Measurements from ENCODE around the gene RELT. TPM values are rescaled to one million over a fixed set of nuclear protein-coding genes. Genes with fewer than 3 reads are reported as not detected.

The RELT gene
- total RNA-seq, 4 donors from 2014 or later, result 2.4 to 6.0 (median 2.5) TPM

- 74 to 78% methylated on average over 1 of the region's 1 CpG for WGBS, 2 donors
Observed at GRCh38 chr11:73402834-73403185, 26.6 kb downstream of the RELT start.

DNA sequence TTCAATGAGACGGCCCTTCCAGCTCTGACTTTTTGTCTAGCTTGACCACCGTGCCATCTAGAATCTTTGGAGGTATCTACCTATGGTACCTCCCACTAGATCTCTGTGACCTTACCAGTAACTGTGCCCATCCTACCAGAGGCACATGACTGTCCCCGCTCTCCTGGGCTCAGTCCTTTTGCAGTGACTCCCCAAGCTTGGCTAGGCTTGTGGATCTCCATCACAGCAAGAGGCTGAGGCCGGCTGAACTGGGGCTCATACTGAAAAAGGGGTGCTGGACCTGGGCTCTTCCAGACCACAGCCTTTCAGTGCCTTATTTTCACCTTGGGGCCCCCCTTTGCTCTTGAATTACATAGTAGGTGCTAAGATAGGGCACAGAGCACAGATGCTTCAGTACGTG, 27.3 kb downstream of the RELT start:
- H3K27me3 ChIP-seq, result no peaks in the 10 kb centered on the region
- 85 to 88% methylated on average over 5 of the region's 5 CpGs for WGBS, 2 donors
- H3K9me3 ChIP-seq, result no peaks in the 10 kb centered on the region
- H3K36me3 ChIP-seq, result peaks cover 0 to 49% (median 0%) of the 10 kb centered on the region in 3 donors
- H3K4me1 ChIP-seq, result peaks cover 0 to 36% (median 1%) of the 10 kb centered on the region in 4 donors
- DNase-seq (ENCODE audit: low spot score in 2 of 2), result no peak
- no peak for TF ChIP-seq POLR2A (IDR thresholded peaks at IDR 0.05)
- TF ChIP-seq EP300 (IDR thresholded peaks at IDR 0.05), result no peak
- TF ChIP-seq, protein P1, sequence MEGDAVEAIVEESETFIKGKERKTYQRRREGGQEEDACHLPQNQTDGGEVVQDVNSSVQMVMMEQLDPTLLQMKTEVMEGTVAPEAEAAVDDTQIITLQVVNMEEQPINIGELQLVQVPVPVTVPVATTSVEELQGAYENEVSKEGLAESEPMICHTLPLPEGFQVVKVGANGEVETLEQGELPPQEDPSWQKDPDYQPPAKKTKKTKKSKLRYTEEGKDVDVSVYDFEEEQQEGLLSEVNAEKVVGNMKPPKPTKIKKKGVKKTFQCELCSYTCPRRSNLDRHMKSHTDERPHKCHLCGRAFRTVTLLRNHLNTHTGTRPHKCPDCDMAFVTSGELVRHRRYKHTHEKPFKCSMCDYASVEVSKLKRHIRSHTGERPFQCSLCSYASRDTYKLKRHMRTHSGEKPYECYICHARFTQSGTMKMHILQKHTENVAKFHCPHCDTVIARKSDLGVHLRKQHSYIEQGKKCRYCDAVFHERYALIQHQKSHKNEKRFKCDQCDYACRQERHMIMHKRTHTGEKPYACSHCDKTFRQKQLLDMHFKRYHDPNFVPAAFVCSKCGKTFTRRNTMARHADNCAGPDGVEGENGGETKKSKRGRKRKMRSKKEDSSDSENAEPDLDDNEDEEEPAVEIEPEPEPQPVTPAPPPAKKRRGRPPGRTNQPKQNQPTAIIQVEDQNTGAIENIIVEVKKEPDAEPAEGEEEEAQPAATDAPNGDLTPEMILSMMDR (IDR thresholded peaks at IDR 0.05), result no peak
- H3K27ac ChIP-seq, result peak overlapping the region in 1 of 4 donors; percentile 42
- no peak overlapping the region for H3K4me3 ChIP-seq

More at GRCh38 chr11:73402834-73403185, 26.6 kb downstream of the RELT start:
- H3K9me3 ChIP-seq, result no peaks in the 10 kb centered on the region
- no peak overlapping the region for H3K4me3 ChIP-seq
- peaks cover 0 to 42% (median 0%) of the 10 kb centered on the region in 3 donors for H3K36me3 ChIP-seq
- no peaks in the 10 kb centered on the region for H3K27me3 ChIP-seq
- peaks cover 0 to 39% (median 1%) of the 10 kb centered on the region in 4 donors for H3K4me1 ChIP-seq
- no peak overlapping the region for H3K27ac ChIP-seq
- TF ChIP-seq POLR2A (IDR thresholded peaks at IDR 0.05), result no peak
- TF ChIP-seq, protein P1 (IDR thresholded peaks at IDR 0.05), result peak in 1 of 5 experiments; percentile 7
- TF ChIP-seq EP300 (IDR thresholded peaks at IDR 0.05), result no peak
- no peak for DNase-seq (ENCODE audit: low spot score in 2 of 2)

GRCh38 chr11:73404048-73404447, 27.8 kb downstream of the RELT start:
- H3K36me3 ChIP-seq, result peaks cover 0 to 54% (median 0%) of the 10 kb centered on the region in 3 donors
- peak overlapping the region in 1 of 4 donors; percentile 42 for H3K27ac ChIP-seq
- no peak overlapping the region for H3K4me3 ChIP-seq
- no peaks in the 10 kb centered on the region for H3K27me3 ChIP-seq
- peak; percentile 71 to 82 for DNase-seq (ENCODE audit: low spot score in 2 of 2)
- no peaks in the 10 kb centered on the region for H3K9me3 ChIP-seq
- peaks cover 0 to 31% (median 1%) of the 10 kb centered on the region in 4 donors for H3K4me1 ChIP-seq
- WGBS, 2 donors, result 36 to 37% methylated on average over 4 of the region's 4 CpGs
- TF ChIP-seq EP300 (IDR thresholded peaks at IDR 0.05), result no peak
- TF ChIP-seq, protein P1 (IDR thresholded peaks at IDR 0.05), result peak; percentile 46 to 84 (median 74)

DNA sequence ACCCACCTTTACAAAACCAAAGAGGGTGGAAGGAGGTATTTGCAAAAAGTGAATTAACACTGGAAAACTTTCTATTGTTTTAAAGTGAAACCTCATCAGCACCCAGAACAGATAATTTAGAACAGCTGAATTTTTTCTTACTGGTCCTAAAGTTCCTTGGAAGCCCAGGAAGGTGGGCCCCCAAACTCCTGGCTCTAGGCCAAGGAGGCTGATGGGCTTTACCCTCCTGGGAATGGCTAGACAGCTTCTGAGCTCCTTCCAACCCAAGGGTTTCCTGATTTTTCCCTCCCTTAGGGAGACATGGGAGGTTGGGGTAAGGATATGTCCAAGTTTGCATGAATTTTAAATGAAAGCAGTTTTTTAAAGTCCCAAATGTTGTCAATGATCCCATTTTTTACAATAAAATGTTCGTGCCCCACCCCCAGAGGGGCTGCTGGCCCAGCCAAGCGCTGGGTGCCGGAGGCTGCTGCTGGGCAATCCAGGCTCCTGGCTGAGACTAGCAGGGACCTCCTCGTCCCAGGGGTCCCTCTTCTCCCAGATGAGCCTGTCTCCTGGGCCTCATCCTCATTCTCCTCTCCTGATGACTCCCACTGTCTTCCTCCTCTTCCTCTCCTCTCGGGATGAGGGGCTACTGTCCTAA, 28.4 kb downstream of the RELT start:
- no peak overlapping the region for H3K4me3 ChIP-seq
- no peaks in the 10 kb centered on the region for H3K9me3 ChIP-seq
- 71 to 80% methylated on average over 5 of the region's 5 CpGs for WGBS, 2 donors
- peaks cover 0 to 25% (median 0%) of the 10 kb centered on the region in 4 donors for H3K4me1 ChIP-seq
- DNase-seq (ENCODE audit: low spot score in 2 of 2), result no peak
- peaks cover 0 to 60% (median 0%) of the 10 kb centered on the region in 3 donors for H3K36me3 ChIP-seq
- TF ChIP-seq, protein P1 (IDR thresholded peaks at IDR 0.05), result no peak
- TF ChIP-seq EP300 (IDR thresholded peaks at IDR 0.05), result no peak
- no peak for TF ChIP-seq POLR2A (IDR thresholded peaks at IDR 0.05)
- H3K27ac ChIP-seq, result no peak overlapping the region
- H3K27me3 ChIP-seq, result no peaks in the 10 kb centered on the region

DNA sequence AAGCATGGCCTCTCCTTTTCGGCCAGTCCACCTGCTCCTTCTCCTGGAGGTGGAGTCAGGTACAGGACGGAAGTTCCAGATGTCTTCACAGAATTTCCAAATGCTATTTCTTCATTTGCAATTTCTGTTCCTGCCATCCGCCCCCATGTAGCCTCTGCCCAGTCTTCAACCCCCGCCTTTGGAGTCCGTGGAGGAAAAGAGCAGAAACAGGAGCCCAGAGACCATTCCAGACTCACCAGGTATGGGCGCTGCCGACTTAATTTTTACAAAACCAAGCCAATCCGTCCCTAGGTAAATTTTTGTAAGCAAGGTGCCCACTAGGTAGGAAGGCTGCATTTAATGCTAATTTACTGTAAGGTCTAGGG, 28.9 kb downstream of the RELT start:
- 88 to 92% methylated on average over 8 of the region's 8 CpGs for WGBS, 2 donors
- H3K27ac ChIP-seq, result peak overlapping the region in 1 of 4 donors; percentile 29
- H3K36me3 ChIP-seq, result peaks cover 0 to 61% (median 0%) of the 10 kb centered on the region in 3 donors
- TF ChIP-seq POLR2A (IDR thresholded peaks at IDR 0.05) (no peak), EP300 (IDR thresholded peaks at IDR 0.05) (no peak)
- TF ChIP-seq, protein P1 (IDR thresholded peaks at IDR 0.05), result no peak
- no peaks in the 10 kb centered on the region for H3K9me3 ChIP-seq
- H3K27me3 ChIP-seq, result no peaks in the 10 kb centered on the region
- peaks cover 0 to 25% (median 0%) of the 10 kb centered on the region in 4 donors for H3K4me1 ChIP-seq
- DNase-seq (ENCODE audit: low spot score in 2 of 2), result no peak
- H3K4me3 ChIP-seq, result no peak overlapping the region

All from tibial nerve (tissue), 4 donors.